HepG2 (cell line): ENCODE data around the gene UPK1A. TPM values are rescaled to one million over a fixed set of nuclear protein-coding genes. Genes with fewer than 3 reads are reported as not detected.
A peak's percentile ranks its signal among the peaks of the same experiment; 100 is the strongest.

Experiments
- AGO1 ChIP-seq: fragments of 200-400 bp; formaldehyde crosslinking; IDR thresholded peaks from 2 replicates; pipeline ENCODE4 v1.6.1; 2017; ENCODE audit warnings: mild to moderate bottlenecking, low read depth, low read length, moderate library complexity; ENCODE audit not compliant: poor library complexity, severe bottlenecking
- AGO2 ChIP-seq: fragments of 200-400 bp; formaldehyde crosslinking; optimal IDR thresholded peaks from 2 replicates; pipeline ENCODE3; 2017; ENCODE audit warnings: mild to moderate bottlenecking, low read depth, low read length, moderate library complexity
- EED ChIP-seq: sonication (generic); formaldehyde crosslinking; IDR thresholded peaks from 2 replicates; pipeline ENCODE4 v1.5.0; 2020; ENCODE audit warnings: mild to moderate bottlenecking, missing genetic modification reagents
- ETV5 ChIP-seq: IDR thresholded peaks from 2 replicates; pipeline ENCODE4 v1.6.1; 2018; ENCODE audit warnings: missing biosample characterization, missing genetic modification reagents, inconsistent platforms, borderline replicate concordance
- GABPB1 ChIP-seq: IDR thresholded peaks from 2 replicates; pipeline ENCODE4 v1.6.1; 2016; ENCODE audit warnings: mild to moderate bottlenecking, missing genetic modification reagents, moderate library complexity, missing compliant biosample characterization
- GZF1 ChIP-seq: sonication (generic); formaldehyde crosslinking; IDR thresholded peaks from 2 replicates; pipeline ENCODE4 v1.5.1; 2020; ENCODE audit warnings: mild to moderate bottlenecking, missing genetic modification reagents
- MLLT10 ChIP-seq: sonication (generic); formaldehyde crosslinking; IDR thresholded peaks from 2 replicates; pipeline ENCODE4 v1.4.0; 2020; ENCODE audit warnings: missing genetic modification reagents
- MXI1 ChIP-seq: IDR thresholded peaks from 3 replicates; pipeline ENCODE4 v1.6.1; 2012; ENCODE audit warnings: low read depth, low read length, inconsistent platforms, borderline replicate concordance
- MYNN ChIP-seq: sonication (generic); formaldehyde crosslinking; IDR thresholded peaks from 2 replicates; pipeline ENCODE4 v1.4.0; 2020; ENCODE audit warnings: mild to moderate bottlenecking, low read depth, missing genetic modification reagents
- PITX1 ChIP-seq: sonication (generic); formaldehyde crosslinking; IDR thresholded peaks from 2 replicates; pipeline ENCODE4 v1.5.1; 2020; ENCODE audit warnings: mild to moderate bottlenecking, missing genetic modification reagents
- SAP130 ChIP-seq: IDR thresholded peaks from 2 replicates; pipeline ENCODE4 v1.6.1; 2016; ENCODE audit warnings: low read depth
- SRY ChIP-seq: sonication (generic); formaldehyde crosslinking; IDR thresholded peaks from 2 replicates; pipeline ENCODE4 v1.8.0; 2022; ENCODE audit warnings: mild to moderate bottlenecking, missing genetic modification reagents
- TAF1 ChIP-seq: sonication (generic); formaldehyde crosslinking; IDR thresholded peaks from 2 replicates; pipeline ENCODE4 v1.4.0; 2020; ENCODE audit warnings: missing genetic modification reagents
- THAP11 ChIP-seq: IDR thresholded peaks from 2 replicates; pipeline ENCODE4 v1.6.1; 2016; ENCODE audit warnings: missing biosample characterization, missing genetic modification reagents
- TMF1 ChIP-seq: sonication (generic); formaldehyde crosslinking; IDR thresholded peaks from 2 replicates; pipeline ENCODE4 v1.8.1; 2022; ENCODE audit warnings: low read depth, missing genetic modification reagents
- ZBTB20 ChIP-seq: sonication (generic); formaldehyde crosslinking; IDR thresholded peaks from 2 replicates; pipeline ENCODE4 v1.8.1; 2023; ENCODE audit warnings: missing genetic modification reagents, low read depth, mild to moderate bottlenecking, borderline replicate concordance
- ZNF136 ChIP-seq: sonication (generic); formaldehyde crosslinking; IDR thresholded peaks from 2 replicates; pipeline ENCODE4 v1.8.1; 2022; ENCODE audit warnings: low read depth, mild to moderate bottlenecking, moderate library complexity, missing genetic modification reagents
- ZNF225 ChIP-seq: sonication (generic); formaldehyde crosslinking; IDR thresholded peaks from 2 replicates; pipeline ENCODE4 v1.4.0; 2020; ENCODE audit warnings: mild to moderate bottlenecking, missing genetic modification reagents
- ZNF547 ChIP-seq: sonication (generic); formaldehyde crosslinking; IDR thresholded peaks from 2 replicates; pipeline ENCODE4 v1.5.1; 2020; ENCODE audit warnings: mild to moderate bottlenecking, missing genetic modification reagents
- ZNF598 ChIP-seq: sonication (generic); formaldehyde crosslinking; IDR thresholded peaks from 2 replicates; pipeline ENCODE4 v1.5.1; 2020; ENCODE audit warnings: mild to moderate bottlenecking, missing genetic modification reagents, borderline replicate concordance
- ZNF768 ChIP-seq: sonication (generic); formaldehyde crosslinking; IDR thresholded peaks from 2 replicates; pipeline ENCODE4 v1.4.0; 2020; ENCODE audit warnings: missing genetic modification reagents
- ZNF772 ChIP-seq: sonication (generic); formaldehyde crosslinking; IDR thresholded peaks from 2 replicates; pipeline ENCODE4 v1.5.0; 2020; ENCODE audit warnings: mild to moderate bottlenecking, missing genetic modification reagents
- polyA plus RNA-seq, 8 experiments: library from polyadenylated mRNA; depleted of rRNA in 3 of 8; stranded (reverse) in 7 of 8; unstranded in 1 of 8; fragments of >200 nt; fragmentation: Illumina TruSeq in 4 of 8; extraction: Trizol in 4 of 8; gene quantifications; 2 replicates each; pipeline versions ENCODE4 v1.2.1 to v1.2.3, GENCODE V29; 2011 to 2016; ENCODE audit warnings: low read depth in 4 of 8, missing spikeins in 1 of 8, mixed read lengths in 1 of 8; ENCODE audit not compliant: insufficient read depth in 1 of 8
- total RNA-seq, 5 experiments: library from RNA; depleted of rRNA; stranded (reverse); fragments of >200 nt; fragmentation: Illumina TruSeq; extraction: Trizol; gene quantifications; 2 replicates each; pipeline ENCODE4 v1.2.3, GENCODE V29; 2016; ENCODE audit warnings: low read depth in 1 of 5
- TF ChIP-seq, protein P1 (sequence below): sonication (generic); formaldehyde crosslinking; IDR thresholded peaks from 2 replicates; pipeline ENCODE4 v1.8.0; 2022; ENCODE audit warnings: mild to moderate bottlenecking, missing genetic modification reagents, moderate library complexity
- TF ChIP-seq, protein P2 (sequence below): sonication (generic); formaldehyde crosslinking; IDR thresholded peaks from 2 replicates; pipeline ENCODE4 v1.5.0; 2020; ENCODE audit warnings: missing genetic modification reagents, mild to moderate bottlenecking, borderline replicate concordance
- TF ChIP-seq, protein P3 (sequence below), 2 experiments: sonication (generic) in 1 of 2; formaldehyde crosslinking in 1 of 2; IDR thresholded peaks; 2 replicates each; pipeline versions ENCODE4 v1.5.1 to v1.6.1; 2011 to 2020; ENCODE audit warnings: borderline replicate concordance in 1 of 2, low read depth in 1 of 2, low read length in 1 of 2, mild to moderate bottlenecking in 1 of 2, missing genetic modification reagents in 1 of 2, moderate library complexity in 1 of 2

Gene UPK1A
- total and polyA plus RNA-seq, 2 of the 13 experiments (the other 11 are each of a cell fraction or from before 2014, with no cell fraction given) = 2.9 TPM; not detected in 1

DNA sequence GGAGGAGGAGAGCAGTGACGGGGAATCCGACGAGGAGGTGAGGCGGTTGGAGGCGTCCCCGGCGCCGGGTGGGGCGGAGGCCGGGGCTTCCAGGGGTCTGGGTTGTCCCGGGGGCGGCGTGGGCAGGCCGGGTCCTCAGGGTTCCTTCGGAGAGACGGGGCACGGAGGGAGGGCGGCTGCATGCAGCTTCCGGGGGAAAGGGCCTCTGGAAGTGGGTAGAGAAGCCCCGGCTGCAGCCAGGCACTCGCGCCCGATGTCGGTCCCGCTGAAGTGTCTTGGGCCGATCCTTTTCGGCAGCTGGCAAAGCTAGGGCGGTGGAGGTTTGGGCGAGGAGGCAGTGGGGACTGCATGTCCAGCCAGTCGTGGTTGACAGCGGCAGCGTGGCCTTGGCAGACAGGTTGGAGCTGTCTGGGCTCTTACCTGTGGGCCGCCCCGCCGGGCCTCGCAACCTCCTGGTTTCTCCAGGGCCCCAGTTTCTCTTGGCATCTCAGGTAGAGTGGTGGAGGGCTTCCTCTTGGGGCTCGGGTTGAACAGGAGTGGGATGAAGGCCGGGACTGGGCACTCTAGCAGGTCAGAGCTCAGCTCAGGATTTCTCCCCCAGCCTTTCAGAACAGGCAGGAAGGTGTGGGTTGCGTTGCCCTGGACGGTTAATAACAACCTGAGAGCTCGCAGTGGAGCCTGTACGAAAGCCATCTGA, 52.2 kb downstream of the UPK1A start (continued):
- TF ChIP-seq TMF1 (CRISPR knock-in tag) = 0 out of 2 replicates have a peak, but pooled peaks have one; percentile 4
- 0 out of 2 replicates have a peak, but pooled peaks have one; percentile 50 for TF ChIP-seq EED (CRISPR knock-in tag)
- peak; percentile 20; the same call in 1 of the 2 replicates for TF ChIP-seq ZBTB20 (CRISPR knock-in tag)
- no peak for TF ChIP-seq AGO1
- 0 out of 2 replicates have a peak, but pooled peaks have one; percentile 27 for TF ChIP-seq SRY
- peak; percentile 71; the same call in 1 of the 2 replicates for TF ChIP-seq ZNF547 (CRISPR knock-in tag)
- 0 out of 2 replicates have a peak, but pooled peaks have one; percentile 7 for TF ChIP-seq ETV5 (CRISPR knock-in tag)
- 0 out of 2 replicates have a peak, but pooled peaks have one; percentile 24 for TF ChIP-seq PITX1 (CRISPR knock-in tag)
- TF ChIP-seq MXI1 = 0 out of 3 replicates have a peak, but pooled peaks have one; percentile 24
- peak; percentile 87; the same call in 1 of the 2 replicates for TF ChIP-seq ZNF598 (CRISPR knock-in tag)
- TF ChIP-seq ZNF225 (CRISPR knock-in tag) = peak; percentile 59; the same call in 1 of the 2 replicates
- TF ChIP-seq AGO2 = peak; percentile 55
- TF ChIP-seq GABPB1 = peak; percentile 57
- TF ChIP-seq, protein P1, sequence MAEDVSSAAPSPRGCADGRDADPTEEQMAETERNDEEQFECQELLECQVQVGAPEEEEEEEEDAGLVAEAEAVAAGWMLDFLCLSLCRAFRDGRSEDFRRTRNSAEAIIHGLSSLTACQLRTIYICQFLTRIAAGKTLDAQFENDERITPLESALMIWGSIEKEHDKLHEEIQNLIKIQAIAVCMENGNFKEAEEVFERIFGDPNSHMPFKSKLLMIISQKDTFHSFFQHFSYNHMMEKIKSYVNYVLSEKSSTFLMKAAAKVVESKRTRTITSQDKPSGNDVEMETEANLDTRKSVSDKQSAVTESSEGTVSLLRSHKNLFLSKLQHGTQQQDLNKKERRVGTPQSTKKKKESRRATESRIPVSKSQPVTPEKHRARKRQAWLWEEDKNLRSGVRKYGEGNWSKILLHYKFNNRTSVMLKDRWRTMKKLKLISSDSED (CRISPR knock-in tag) = no peak
- TF ChIP-seq THAP11 (CRISPR knock-in tag) = 0 out of 2 replicates have a peak, but pooled peaks have one; percentile 23
- 0 out of 2 replicates have a peak, but pooled peaks have one; percentile 9 for TF ChIP-seq ZNF768
- TF ChIP-seq MLLT10 = no peak
- TF ChIP-seq, protein P2, sequence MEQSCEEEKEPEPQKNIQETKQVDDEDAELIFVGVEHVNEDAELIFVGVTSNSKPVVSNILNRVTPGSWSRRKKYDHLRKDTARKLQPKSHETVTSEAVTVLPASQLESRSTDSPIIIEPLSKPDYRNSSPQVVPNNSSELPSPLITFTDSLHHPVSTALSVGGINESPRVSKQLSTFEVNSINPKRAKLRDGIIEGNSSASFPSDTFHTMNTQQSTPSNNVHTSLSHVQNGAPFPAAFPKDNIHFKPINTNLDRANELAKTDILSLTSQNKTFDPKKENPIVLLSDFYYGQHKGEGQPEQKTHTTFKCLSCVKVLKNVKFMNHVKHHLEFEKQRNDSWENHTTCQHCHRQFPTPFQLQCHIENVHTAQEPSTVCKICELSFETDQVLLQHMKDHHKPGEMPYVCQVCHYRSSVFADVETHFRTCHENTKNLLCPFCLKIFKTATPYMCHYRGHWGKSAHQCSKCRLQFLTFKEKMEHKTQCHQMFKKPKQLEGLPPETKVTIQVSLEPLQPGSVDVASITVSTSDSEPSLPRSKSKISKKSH (CRISPR knock-in tag) = peak; percentile 26; the same call in 1 of the 2 replicates
- TF ChIP-seq TAF1 (CRISPR knock-in tag) = peak; percentile 8; the same call in 1 of the 2 replicates
- 0 out of 2 replicates have a peak, but pooled peaks have one; percentile 11 for TF ChIP-seq SAP130
- 0 out of 2 replicates have a peak, but pooled peaks have one; percentile 19 for TF ChIP-seq ZNF772 (CRISPR knock-in tag)
- 0 out of 2 replicates have a peak, but pooled peaks have one; percentile 39 for TF ChIP-seq GZF1
- TF ChIP-seq ZNF136 (CRISPR knock-in tag) = peak; percentile 57; the same call in 1 of the 2 replicates
- no peak for TF ChIP-seq MYNN
- TF ChIP-seq, protein P3, sequence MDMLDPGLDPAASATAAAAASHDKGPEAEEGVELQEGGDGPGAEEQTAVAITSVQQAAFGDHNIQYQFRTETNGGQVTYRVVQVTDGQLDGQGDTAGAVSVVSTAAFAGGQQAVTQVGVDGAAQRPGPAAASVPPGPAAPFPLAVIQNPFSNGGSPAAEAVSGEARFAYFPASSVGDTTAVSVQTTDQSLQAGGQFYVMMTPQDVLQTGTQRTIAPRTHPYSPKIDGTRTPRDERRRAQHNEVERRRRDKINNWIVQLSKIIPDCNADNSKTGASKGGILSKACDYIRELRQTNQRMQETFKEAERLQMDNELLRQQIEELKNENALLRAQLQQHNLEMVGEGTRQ (IDR thresholded peaks at IDR 0.05; ENCODE audit: low read depth, low read length) = no peak
- TF ChIP-seq, protein P3 (CRISPR knock-in tag; IDR thresholded peaks at IDR 0.05; ENCODE audit: borderline replicate concordance) = no peak
